Activated CD4-positive, CD25-positive, alpha-beta regulatory T cell treated with anti-CD3 and anti-CD28 coated beads, Interleukin-2, amount 50 U/mL, for 16 hours (primary cell): ENCODE measurements around the gene CBFA2T3.
"Not testable (repeated sequence)": the region's sequence is repeated elsewhere in the genome, so short reads cannot be mapped to it uniquely, and the experiment has no call there.

Experiments
- DNase-seq: peaks from one replicate; pipeline ENCODE4 v3.0.0-alpha.2; 2020; ENCODE audit warnings: low read depth, low spot score

CBFA2T3 gene

DNA sequence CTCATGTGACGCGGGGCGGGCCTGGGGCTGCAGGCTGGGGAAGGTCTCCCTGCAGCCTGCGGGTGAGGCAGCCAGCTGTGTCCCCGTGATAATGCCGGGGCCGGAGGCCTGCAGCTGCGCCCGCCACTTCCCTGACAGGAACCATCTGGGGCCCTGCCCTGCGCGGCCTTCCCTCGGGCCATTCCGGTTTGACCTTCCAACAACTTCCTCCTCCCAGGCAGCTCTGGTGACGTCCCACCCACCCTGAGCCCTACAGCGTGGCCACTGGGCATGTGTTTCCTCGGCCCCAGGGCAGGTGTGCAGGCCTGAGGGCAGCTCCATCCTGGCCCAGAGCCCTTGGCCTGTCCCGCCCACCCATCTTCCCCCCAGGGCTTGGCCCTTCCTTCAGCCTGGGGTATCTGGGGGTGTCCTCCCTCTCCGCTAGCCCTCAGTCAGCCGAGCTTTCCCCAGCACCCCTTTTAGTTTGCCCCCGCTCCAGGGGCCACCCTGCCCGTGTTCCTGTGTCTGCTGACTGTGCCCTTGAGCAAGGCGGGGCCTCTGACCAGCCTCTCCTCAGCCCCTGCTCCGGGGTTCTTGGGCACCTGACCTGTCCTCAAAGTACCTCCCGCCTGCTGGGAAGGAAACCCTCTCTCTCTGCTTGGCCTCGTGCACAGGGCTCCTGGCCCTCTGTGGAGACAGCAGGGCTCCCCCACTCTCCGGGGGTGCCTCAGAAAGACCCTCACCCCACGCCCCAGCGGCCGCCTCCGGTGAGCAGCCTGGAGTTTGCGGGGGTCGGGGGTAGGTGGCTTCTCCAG, at the start of gene CBFA2T3:
CBFA2T3 (minus strand) TSS at position 190 of the 794 bp plus-strand sequence. CDS start 400 bp downstream, outside the sequence.
- DNase-seq = no peak

DNA sequence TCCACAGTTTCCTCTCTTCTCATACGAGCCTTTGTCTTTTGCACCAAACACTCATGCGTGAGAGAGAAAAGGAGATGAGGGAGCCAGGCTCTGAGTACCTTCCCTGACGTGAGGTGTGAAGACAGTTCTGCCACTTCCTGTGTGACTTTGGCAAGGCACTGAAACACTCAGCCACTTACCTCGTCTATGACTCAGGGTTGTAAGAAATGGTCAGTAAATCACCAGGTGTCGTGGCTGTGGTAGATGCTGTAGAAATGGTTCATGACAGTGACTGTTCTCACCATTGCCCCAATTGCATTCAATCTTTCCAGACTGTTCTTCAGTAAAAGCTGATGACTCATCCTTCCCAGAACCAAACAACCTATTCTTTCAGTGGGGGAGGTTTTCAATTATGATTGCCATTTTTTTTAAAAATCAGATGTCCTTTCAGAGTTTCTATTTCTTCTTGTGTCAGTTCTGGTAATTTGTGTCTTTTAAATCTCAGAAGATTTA, 49.2 kb upstream of the CBFA2T3 start:
- DNase-seq = no peak

DNA sequence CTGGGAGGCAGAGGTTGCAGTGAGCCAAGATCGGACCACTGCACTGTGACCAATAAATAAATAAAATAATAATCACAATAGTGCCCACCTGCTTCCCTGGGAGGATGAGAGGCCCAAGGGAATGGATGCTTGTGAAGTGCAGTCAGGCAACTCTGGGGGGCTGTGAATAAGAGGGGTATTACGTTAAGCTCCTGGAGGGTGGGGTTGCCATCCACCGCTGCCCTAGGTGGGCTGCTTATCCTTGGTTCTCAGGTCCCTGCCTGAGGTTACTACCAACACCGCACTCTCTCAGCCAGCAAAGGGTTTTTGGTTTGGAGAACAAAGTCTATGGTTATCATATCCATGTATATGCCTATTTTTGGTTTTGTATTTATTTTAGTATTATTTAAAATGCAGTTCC, 48.6 kb upstream of the CBFA2T3 start:
- DNase-seq = no peak

DNA sequence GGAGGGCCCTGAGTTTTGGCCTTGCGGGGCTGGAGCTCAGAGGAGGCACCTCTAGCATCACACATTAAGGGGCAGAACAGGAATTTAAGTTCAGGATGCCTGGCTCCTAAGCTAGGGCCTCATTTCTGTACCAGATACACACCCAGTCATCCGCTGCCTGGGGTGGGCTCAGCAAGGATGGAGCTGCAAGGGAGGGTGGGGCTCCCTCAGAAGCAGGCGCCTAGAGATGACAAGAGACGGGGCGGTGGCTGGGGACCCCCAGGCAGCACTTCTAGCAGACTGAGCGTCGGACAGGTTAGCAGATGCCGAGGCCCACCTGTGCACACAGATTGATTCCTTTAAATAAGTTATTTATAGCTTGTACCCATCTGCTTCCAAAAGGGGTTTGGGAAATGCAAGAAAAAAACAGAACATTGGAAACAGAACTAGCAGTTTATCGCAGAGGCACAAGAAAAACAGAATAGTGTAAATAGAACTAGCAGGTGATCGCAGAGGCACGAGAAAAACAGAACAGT, 47.6 kb upstream of the CBFA2T3 start:
- DNase-seq = no peak

DNA sequence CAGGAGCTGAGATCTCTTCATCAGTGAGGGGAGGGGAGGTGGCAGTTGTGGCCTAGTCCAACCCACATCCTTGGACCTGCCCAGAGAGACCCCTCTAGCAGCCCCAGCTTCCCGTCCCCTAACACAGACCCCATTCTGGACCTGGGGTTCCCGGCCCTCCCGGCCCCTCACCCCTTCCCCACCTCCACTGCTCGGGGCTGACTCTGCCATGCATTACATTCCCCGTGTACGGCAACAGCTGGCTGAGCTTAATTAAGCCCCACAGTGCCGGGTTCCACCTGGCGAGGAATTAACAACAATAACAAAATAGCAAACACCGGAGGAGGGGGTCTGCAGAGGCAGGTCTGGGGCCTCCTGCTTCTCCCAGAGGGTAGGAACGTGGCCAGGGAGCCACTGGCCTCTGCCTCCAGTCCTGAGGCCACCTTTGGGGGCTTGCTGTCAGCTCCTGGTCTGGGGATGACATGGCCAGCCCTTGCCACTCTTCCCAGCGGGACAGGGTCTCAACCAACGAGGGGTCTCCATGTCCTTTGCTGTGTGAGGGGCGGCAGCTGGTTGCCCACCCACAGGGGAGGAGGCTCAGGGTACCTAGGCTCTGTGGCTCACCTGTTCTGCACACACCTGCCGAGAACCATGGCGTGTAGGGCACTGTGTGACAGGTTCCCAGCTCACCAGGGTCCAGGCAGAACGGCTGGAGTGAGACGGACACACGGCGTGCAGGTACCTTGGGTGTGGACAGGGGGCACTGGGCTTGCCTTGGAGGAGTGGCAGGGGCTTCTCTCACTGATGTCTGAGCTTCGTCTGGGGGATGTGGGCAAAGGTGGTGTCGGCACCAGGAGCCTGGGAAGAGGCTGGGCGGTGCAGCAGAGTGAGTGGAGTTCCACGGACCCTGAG, 46.9 kb upstream of the CBFA2T3 start:
- DNase-seq = no peak

DNA sequence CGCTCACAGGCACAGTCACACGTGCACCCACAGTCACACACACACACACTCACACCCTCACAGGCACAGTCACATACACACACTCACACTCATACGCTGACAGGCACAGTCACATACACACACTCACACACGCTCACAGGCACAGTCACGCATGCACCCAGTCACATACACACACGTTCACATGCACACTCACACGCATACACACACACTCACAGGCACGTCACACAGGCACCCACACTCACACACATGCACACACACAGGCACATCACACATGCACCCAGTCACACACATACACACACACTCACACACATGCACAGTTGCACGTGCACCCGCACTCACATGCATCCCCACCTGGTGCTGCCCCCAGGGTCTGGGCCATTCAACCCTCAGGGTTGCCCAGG, 46.1 kb upstream of the CBFA2T3 start:
- DNase-seq = no peak

DNA sequence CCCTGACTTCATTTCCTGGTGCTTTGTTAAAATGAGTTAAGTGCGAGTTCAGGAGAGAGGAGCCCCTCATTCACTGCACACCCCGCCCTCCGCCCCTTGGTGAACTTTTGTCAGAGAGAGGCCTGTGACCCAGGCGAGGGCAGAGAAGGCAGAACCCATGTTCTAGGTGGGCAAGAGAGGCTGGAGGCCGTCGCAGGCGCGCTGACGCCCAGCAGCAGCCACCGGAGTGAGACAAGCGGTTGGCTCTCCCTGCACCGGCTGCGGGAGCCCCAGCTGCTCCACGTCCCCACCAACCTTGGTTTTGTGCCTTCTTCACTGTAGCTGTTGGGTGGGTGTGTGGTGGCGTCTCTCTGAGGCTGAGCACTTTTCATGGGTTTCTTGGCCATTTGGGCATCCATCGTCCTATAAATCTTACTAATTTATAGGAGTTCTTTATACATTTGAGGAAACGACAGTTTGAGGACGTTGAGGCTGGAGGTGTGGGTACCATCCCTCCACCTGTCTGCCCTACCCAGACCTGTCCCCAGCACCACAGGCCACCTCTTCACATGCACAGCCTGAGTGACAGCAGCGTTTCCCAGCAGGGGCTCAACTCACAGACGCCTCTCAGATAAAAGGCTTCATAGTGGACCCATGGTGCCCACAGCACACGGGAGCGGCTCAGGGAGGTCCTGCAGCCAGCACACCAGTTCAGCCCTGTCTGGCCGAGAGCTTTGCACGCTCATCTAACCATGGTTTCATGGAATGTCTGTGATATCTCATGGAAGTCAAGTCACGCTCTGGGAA, 45.2 kb upstream of the CBFA2T3 start:
- DNase-seq = no peak

DNA sequence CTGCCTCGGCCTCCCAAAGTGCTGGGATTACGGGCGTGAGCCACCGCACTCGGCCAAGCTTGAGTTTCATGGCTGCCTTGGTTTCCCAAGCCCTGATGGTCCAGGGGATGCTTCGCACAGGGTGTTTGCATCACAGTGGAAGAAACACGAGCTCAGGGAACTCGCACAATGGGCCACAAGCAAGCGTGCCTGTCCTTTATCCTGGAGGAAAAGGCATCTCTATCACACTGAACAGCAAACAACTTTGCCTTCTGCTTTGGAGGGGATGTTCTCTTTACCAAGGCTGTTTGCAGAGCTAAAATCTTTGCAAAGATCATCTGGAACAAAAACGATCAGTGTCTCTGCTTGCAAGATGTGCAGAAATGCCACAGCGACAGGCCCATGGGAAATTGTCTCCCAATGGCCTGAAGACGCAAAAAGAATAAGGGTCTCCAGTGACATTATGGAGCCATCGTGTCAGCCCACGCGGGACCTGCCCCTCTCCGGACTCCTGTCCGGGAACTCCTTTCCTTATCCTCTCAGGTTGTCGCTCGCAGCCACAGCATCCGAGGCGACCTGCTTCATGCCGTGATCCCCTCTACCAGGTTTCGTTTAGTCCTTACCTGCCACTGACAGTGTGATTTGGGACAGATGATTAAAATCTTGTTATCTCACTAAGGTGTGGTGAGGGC, 44.1 kb upstream of the CBFA2T3 start:
- DNase-seq = no peak

DNA sequence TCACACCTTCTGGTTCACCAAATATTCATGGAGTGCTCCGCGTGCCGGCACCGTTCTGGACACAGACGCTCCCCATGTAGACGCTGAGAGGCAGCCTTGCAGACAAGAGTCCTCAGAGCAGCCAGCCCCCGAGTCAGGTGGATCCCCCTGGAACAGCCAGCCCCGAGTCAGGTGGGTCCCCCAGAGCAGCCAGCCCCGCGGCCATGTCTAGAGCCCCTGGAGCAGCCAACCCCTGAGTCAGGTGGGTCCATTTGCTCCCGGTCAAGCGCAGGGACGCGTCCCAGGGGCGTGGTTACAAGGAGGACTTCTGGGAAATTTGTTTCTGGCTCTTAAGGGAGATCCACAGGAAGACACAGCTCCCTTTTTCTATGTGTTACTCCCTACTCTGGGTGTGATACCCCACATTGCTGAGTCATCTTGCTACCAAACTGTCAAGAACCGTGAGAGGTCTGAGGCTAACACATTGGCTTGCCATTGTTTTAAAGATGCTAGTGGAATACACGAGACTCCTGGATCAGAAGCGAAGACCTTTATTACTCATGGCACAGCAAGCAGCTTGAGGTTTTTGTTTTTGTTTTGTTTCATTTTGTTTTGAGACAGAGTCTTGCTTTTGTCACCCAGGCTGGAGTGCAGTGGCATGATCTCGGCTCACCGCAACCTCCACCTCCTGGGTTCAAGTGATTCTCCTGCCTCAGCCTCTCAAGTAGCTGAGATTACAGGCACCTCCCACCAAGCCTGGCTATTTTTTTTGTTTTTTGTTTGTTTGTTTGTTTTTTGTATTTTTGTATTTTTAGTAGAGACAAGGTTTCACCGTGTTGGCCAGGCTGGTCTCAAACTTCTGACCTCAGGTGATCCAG, 43.3 kb upstream of the CBFA2T3 start:
- DNase-seq = no peak

DNA sequence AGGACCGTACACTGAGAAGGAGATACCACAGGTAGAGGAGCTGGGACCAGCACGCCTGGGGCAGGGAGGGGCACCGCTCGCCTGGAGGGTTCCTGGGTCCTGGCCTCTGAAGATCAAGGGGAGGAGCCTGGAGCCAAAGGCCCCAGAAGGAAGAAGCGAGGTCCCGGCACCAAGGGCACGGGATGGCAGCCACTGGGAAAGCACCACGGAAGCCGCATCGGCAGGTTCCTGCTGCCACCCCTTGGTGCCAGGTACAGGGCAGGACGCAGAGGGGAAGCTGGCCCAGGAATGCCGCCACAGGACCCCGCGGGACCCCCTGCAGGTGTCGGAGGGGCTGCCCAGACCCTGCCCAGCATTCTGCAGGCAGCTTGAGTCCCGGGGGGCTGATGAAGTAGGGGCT, 42.5 kb upstream of the CBFA2T3 start:
- DNase-seq = no peak

DNA sequence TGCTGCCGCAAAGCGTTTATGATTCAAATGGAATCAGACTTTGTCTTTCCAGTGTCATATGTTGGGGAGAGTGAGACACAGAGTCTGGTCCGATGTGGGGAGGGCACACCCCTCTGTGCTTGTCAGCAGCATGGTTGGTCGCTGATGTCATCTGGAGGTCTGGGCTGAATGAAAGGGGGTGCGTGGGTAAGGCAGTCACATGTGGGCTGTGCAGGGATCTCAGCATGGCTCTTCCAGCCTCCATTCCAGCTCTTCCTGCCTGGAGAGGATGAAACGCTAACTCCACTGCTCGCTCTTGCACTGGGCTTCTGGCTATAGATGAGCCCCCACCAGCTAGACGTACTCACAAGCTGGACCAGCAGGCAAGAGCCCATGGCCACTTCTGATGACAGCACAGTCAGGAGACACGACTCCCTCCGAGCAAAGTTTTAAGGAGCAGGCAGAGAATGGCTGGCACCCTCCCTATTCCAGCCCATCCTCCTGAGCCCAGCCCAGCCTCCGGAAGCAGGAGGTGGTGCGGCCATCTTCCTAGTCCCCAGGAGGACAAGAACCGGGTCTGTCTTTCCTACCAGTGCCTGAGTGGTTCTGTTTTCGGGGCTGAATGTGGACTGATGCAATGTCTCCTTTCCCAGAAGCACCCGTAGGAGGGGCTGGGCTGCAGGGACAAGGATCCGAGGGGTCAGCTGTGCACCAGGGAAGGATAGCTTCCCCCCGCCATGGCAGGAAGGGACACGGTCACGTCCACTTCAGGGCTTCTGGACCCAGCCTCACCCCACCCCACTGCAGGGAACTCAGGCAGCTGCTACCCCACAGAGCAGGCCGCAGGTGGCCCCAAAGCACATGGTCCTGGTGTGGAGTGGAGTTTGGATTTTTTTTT, 41.5 kb upstream of the CBFA2T3 start:
- no peak for DNase-seq

DNA sequence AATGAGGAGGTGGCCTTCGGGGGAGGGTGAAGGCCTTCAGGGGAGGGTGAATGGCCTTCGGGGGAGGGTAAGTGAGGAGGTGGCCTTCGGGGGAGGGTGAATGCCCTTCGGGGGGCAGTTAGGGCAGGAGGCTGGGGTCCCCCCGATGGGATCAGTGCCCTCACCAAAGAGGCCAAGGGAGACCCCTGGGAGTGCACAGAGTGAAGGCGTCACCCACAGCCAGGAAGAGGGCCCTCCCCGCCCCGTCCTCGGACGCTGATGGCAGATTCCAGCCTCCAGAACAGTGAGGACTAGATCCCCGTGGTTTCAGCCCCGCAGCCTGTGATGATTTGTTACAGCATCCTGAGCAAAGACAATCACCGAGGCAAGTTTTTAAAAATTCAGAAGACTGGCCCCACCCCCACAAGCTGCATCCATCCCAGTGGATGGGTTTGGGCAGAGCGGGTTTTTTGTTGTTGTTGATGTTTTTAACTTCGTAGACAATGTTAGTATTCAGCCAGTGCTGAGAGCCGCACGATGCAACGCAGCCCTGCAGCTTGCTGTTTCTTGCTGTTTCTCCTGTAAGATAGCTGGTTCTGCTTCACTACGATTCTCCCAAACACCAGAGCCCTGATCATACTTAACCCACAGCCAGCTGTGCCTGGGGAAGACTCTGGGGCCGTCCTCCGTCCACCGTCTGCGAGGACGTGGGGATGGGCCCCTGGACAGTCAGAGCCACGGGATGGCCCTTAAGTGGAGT, 40.7 kb upstream of the CBFA2T3 start:
- no peak for DNase-seq

DNA sequence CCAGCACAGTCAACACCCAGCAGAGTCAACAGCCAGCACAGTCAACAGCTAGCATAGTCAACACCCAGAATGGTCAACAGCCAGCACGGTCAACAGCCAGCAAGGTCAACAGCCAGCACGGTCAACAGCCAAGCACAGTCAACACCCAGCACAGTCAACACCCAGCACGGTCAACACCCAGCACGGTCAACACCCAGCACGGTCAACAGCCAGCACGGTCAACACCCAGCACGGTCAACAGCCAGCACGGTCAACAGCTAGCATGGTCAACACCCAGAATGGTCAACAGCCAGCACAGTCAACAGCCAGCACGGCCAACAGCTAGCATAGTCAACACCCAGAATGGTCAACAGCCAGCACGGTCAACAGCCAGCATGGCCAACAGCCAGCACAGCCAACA, 39.6 kb upstream of the CBFA2T3 start:
- not testable (repeated sequence) for DNase-seq

DNA sequence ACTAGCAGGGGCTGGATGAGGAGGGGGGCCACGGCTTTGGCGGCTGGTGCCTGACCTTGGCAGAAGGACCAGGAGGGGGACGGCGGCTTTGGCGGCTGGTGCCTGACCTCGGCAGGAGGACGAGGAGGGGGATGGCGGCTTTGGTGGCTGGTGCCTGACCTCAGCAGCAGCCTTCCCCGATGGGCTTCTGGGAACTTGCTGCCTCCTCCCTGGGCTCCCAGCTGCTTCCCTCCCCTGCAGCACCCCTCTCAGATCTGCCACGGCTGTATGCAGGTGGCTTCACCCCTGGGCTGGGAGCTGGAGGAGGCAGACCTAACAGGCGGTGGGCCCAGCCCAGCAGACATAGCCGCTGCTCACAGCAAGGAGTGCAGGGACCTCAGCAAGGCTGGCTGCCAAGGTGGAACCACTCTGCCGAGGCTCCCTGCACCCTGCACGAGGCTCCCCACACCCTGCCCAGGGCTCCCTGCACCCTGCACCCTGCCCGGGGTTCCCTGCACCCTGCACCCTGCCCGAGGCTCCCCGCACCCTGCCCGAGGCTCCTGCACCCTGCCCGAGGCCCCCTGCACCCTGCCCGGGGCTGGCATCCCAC, 38.4 kb upstream of the CBFA2T3 start:
- no peak for DNase-seq

DNA sequence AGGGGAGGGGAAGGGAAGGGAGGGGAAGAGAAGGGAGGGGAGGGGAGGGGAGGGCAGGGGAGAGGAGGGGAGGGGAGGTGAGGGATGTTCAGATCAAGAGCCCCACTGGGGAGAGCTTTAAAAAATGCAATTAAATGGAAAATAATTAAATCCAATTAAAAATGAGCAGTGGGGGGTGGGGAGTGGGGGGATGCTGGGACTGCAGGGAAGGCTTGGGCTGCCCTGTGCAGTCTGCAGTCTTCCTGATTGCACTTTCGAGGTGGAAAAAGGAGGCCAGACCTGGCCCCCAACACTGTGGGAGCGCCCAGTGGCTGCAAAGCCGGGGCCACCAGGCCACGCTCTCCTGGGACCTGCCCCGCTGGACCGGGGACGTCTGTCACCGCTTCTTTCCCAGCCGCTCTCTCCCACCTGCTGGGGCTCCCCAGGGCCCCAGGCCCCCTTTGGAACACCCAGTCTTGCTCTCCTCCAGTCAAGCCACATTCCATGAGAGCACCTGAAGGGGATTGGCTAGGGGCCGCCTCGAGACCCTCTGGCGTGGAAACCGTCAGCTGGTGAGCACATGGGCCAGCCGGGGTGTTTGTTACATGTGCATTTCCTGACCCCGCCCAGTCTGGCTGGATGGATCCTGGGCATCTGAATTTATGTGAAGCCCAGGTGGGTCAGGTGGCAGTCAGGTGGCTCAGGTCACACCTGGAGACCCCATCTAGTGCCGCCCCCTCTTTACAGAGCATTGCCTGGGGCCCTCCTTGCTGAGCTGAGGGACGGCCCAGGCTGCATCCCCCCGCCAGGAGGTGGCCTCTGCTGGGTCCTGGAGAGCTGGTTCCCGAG, 37.6 kb upstream of the CBFA2T3 start:
- DNase-seq = no peak

DNA sequence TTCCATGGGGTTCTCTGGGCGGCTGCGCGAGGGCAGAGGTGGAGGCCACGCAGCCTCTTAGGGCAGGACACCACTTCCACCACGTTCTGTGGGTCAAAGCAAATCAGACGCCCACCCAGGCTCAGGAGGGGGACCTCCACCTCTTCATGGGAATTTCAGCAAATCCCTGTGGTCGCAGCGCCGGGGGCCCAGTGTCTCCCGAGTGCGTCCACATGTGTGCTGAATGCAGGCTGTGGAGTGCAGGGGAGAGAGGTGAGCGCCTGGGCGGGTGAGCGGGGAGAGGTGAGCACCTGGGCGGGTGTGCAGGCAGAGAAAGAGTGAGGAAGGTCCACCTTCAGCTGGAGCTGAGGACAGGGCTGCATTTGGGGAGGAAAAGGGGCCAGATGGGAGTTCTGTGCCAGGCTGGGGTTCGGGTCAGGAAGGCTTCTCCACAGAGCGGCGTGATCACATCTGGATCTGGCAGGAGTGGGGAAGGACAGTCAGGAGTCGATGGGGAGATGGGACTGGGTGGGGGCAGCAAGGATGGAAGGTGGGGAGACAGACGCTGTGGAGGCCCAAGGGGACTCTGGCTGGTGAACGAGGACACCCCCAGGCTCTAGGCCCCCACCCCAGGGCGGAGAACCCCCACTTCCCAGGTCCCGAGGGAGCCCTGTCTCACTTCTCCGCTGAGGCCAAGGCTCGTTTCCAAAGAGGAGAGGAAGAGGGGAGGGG, 36.8 kb upstream of the CBFA2T3 start:
- no peak for DNase-seq
